ENCODE data around the gene DIDO1. TPM values are rescaled to one million over a fixed set of nuclear protein-coding genes. Genes with fewer than 3 reads are reported as not detected.
A peak's percentile ranks its signal among the peaks of the same experiment; 100 is the strongest.

DIDO1 gene
- total and polyA plus RNA-seq, 2 of the 13 experiments (the other 11 are each of a cell fraction or from before 2014, with no cell fraction given), result 75.0 to 75.1 TPM

- TF ChIP-seq ZKSCAN8 (CRISPR knock-in tag; IDR thresholded peaks at IDR 0.05; ENCODE audit: borderline replicate concordance) (peak; percentile 43; the same call in 1 of the 2 replicates), RORA (CRISPR knock-in tag; IDR thresholded peaks at IDR 0.05) (no peak), SATB2 (CRISPR knock-in tag; IDR thresholded peaks at IDR 0.05) (peak; percentile 57; the same call in 1 of the 2 replicates), BHLHE40 (IDR thresholded peaks at IDR 0.05; ENCODE audit: low read length) (no peak), GABPA (IDR thresholded peaks at IDR 0.05; ENCODE audit: low read depth, low read length) (no peak), GABPA (CRISPR knock-in tag; IDR thresholded peaks at IDR 0.05; ENCODE audit: low read depth) (no peak; the same call in 1 of the 2 replicates), KLF16 (CRISPR knock-in tag; IDR thresholded peaks at IDR 0.05) (peak; percentile 27 to 76; a peak in 1 of 4 replicates), CENPBD1 (CRISPR knock-in tag; IDR thresholded peaks at IDR 0.05; ENCODE audit: borderline replicate concordance, low read depth) (peak; percentile 84; the same call in 1 of the 2 replicates), BRCA1 (CRISPR knock-in tag; IDR thresholded peaks at IDR 0.05) (peak; percentile 98), JDP2 (CRISPR knock-in tag; IDR thresholded peaks at IDR 0.05; ENCODE audit: borderline replicate concordance) (peak; percentile 64; the same call in 1 of the 2 replicates), RCOR2 (CRISPR knock-in tag; IDR thresholded peaks at IDR 0.05) (no peak), ZNF180 (CRISPR knock-in tag; IDR thresholded peaks at IDR 0.05; ENCODE audit: borderline replicate concordance, low read depth) (0 out of 2 replicates have a peak, but pooled peaks have one; percentile 92), SP140L (CRISPR knock-in tag; IDR thresholded peaks at IDR 0.05; ENCODE audit: borderline replicate concordance) (no peak), PHF21A (CRISPR knock-in tag; IDR thresholded peaks at IDR 0.05) (peak; percentile 54), ZNF253 (CRISPR knock-in tag; IDR thresholded peaks at IDR 0.05; ENCODE audit: borderline replicate concordance) (peak; percentile 54; the same call in 1 of the 2 replicates), KLF15 (CRISPR knock-in tag; IDR thresholded peaks at IDR 0.05; ENCODE audit: borderline replicate concordance) (peak; percentile 92), PRMT3 (CRISPR knock-in tag; IDR thresholded peaks at IDR 0.05; ENCODE audit: borderline replicate concordance, low read depth) (no peak), ZNF354B (CRISPR knock-in tag; IDR thresholded peaks at IDR 0.05) (no peak; the same call in 1 of the 2 replicates), ATRX (CRISPR knock-in tag; IDR thresholded peaks at IDR 0.05; ENCODE audit: borderline replicate concordance) (no peak), ZNF282 (IDR thresholded peaks at IDR 0.05; ENCODE audit: partially characterized antibody) (no peak), TFE3 (CRISPR knock-in tag; IDR thresholded peaks at IDR 0.05) (no peak; the same call in 1 of the 2 replicates), ZNF24 (IDR thresholded peaks at IDR 0.05) (no peak), KAT8 (CRISPR knock-in tag; IDR thresholded peaks at IDR 0.05) (peak; percentile 59; the same call in 1 of the 2 replicates), PTBP1 (IDR thresholded peaks at IDR 0.05; ENCODE audit: low read depth, low read length, poor library complexity, severe bottlenecking) (peak; percentile 80), SRSF4 (IDR thresholded peaks at IDR 0.05; ENCODE audit: low read depth, low read length, poor library complexity, severe bottlenecking) (peak; percentile 68), ZNF816 (CRISPR knock-in tag; IDR thresholded peaks at IDR 0.05; ENCODE audit: borderline replicate concordance) (no peak), MXD1 (CRISPR knock-in tag; IDR thresholded peaks at IDR 0.05) (peak; percentile 61; the same call in 1 of the 2 replicates)
Observed at GRCh38 chr20:62900052-62900691, 26.1 kb downstream of the DIDO1 start (continued).

Data from HepG2 (cell line).